Colonic mucosa (tissue), 4 donors: ENCODE measurements around the gene SPAG6. TPM values are rescaled to one million over a fixed set of nuclear protein-coding genes. Genes with fewer than 3 reads are reported as not detected.

Source experiments
- DNase-seq: peaks from one replicate; pipeline ENCODE4 v3.0.0-alpha.2; 2020
- H3K27ac ChIP-seq: fragments of 200-600 bp; one replicate; pipeline ENCODE4 v1.8.0; 2021
- H3K27me3 ChIP-seq: fragments of 200-600 bp; one replicate; pipeline ENCODE4 v1.8.0; 2021
- H3K36me3 ChIP-seq: fragments of 200-600 bp; one replicate; pipeline ENCODE4 v1.8.0; 2021
- H3K4me1 ChIP-seq: fragments of 200-600 bp; one replicate; pipeline ENCODE4 v1.8.0; 2021; ENCODE audit warnings: mild to moderate bottlenecking
- H3K4me3 ChIP-seq: fragments of 200-600 bp; one replicate; pipeline ENCODE4 v1.8.0; 2021
- H3K9ac ChIP-seq, 2 donors: one replicate each; pipeline ENCODE4 v1.7.0; 2013; ENCODE audit warnings: control low read depth in 2 of 2, low read depth in 2 of 2, low read length in 2 of 2
- H3K9me3 ChIP-seq: fragments of 200-600 bp; one replicate; pipeline ENCODE4 v1.8.0; 2021
- CTCF ChIP-seq: fragments of 200-600 bp; IDR thresholded peaks from one replicate; pipeline ENCODE4 v1.8.0; 2022; ENCODE audit warnings: antibody characterized with exemption, mild to moderate bottlenecking
- intact Hi-C: fragments of 100-400 bp; cut with DNase I; formaldehyde crosslinking; loops from one replicate; pipeline ENCODE4 v1.14.1; 2022
- total RNA-seq, 2 donors: library from RNA; stranded (reverse); fragmentation: NEBNext Ultra II Directional in 1 of 2; extraction: Animal tissue kit (Norgen Biotek cat#: 25700) in 1 of 2; gene quantifications; one replicate each; pipeline ENCODE4 v1.2.1, GENCODE V29; 2021
- donor health status: healthy.
- donor health status: DM: no; HTN: no; CAD: no.
- donor health status: DM: no; HTN: no; CAD: no.

Gene SPAG6
- total RNA-seq, 2 donors from 2014 or later = not detected

- Histone ChIP-seq H3K9ac (no peak overlapping the region), H3K27ac (no peak overlapping the region), H3K36me3 (no peaks in the 10 kb centered on the region), H3K4me1 (no peaks in the 10 kb centered on the region), H3K9me3 (no peaks in the 10 kb centered on the region), H3K27me3 (no peaks in the 10 kb centered on the region), H3K4me3 (no peak overlapping the region)
- no peak for TF ChIP-seq CTCF
- DNase-seq = no peak
- intact Hi-C loops = no loop called here
Observed at GRCh38 chr10:22374489-22375126, 29.3 kb downstream of the SPAG6 start.

- DNase-seq = no peak
- Histone ChIP-seq H3K4me1 (no peaks in the 10 kb centered on the region), H3K9me3 (no peaks in the 10 kb centered on the region), H3K4me3 (no peak overlapping the region), H3K9ac (no peak overlapping the region), H3K27me3 (no peaks in the 10 kb centered on the region), H3K36me3 (no peaks in the 10 kb centered on the region), H3K27ac (no peak overlapping the region)
- intact Hi-C loops = no loop called here
- TF ChIP-seq CTCF = no peak
Observed at GRCh38 chr10:22379059-22379458, 33.8 kb downstream of the SPAG6 start.

GRCh38 chr10:22381262-22381661, 36.0 kb downstream of the SPAG6 start:
- Histone ChIP-seq H3K27ac (no peak overlapping the region), H3K27me3 (no peaks in the 10 kb centered on the region), H3K4me3 (no peak overlapping the region), H3K9me3 (no peaks in the 10 kb centered on the region), H3K36me3 (no peaks in the 10 kb centered on the region), H3K9ac (no peak overlapping the region), H3K4me1 (no peaks in the 10 kb centered on the region)
- TF ChIP-seq CTCF = no peak
- intact Hi-C loops = no loop called here
- DNase-seq = no peak

- H3K27me3 ChIP-seq = no peaks in the 10 kb centered on the region
- intact Hi-C loops = no loop called here
- no peaks in the 10 kb centered on the region for H3K4me1 ChIP-seq
- no peak for DNase-seq
- H3K27ac ChIP-seq = no peak overlapping the region
- H3K9ac ChIP-seq = no peak overlapping the region
- no peaks in the 10 kb centered on the region for H3K9me3 ChIP-seq
- H3K36me3 ChIP-seq = no peaks in the 10 kb centered on the region
- no peak overlapping the region for H3K4me3 ChIP-seq
- no peak for TF ChIP-seq CTCF
Observed at GRCh38 chr10:22386503-22386902, 41.2 kb downstream of the SPAG6 start.

- Histone ChIP-seq H3K4me1 (no peaks in the 10 kb centered on the region), H3K4me3 (no peak overlapping the region), H3K9me3 (no peaks in the 10 kb centered on the region), H3K36me3 (no peaks in the 10 kb centered on the region), H3K9ac (no peak overlapping the region), H3K27ac (no peak overlapping the region), H3K27me3 (no peaks in the 10 kb centered on the region)
- TF ChIP-seq CTCF = no peak
- DNase-seq = no peak
- intact Hi-C loops = no loop called here
Observed at GRCh38 chr10:22389856-22390589, 44.7 kb downstream of the SPAG6 start.
